Endodermal cell (in vitro differentiated cells): ENCODE measurements around the gene PFDN2. TPM values are rescaled to one million over a fixed set of nuclear protein-coding genes. Genes with fewer than 3 reads are reported as not detected.

Experiments used
- DNase-seq: peaks from one replicate; pipeline ENCODE4 v3.0.0-alpha.2; 2017
- H3K27ac ChIP-seq: 2 replicates; pipeline ENCODE4 v1.5.1; 2013; ENCODE audit warnings: mild to moderate bottlenecking, low read depth, low read length, moderate library complexity
- H3K27me3 ChIP-seq: 2 replicates; pipeline ENCODE4 v1.6.1; 2013; ENCODE audit warnings: mild to moderate bottlenecking, low read length, moderate library complexity; ENCODE audit not compliant: insufficient read depth, control insufficient read depth, poor library complexity, severe bottlenecking
- H3K36me3 ChIP-seq: 2 replicates; pipeline ENCODE4 v1.7.0; 2013; ENCODE audit warnings: mild to moderate bottlenecking, low read length, moderate library complexity; ENCODE audit not compliant: control insufficient read depth, insufficient read depth
- H3K4me1 ChIP-seq: one replicate; pipeline ENCODE4 v1.7.0; 2013; ENCODE audit warnings: low read length; ENCODE audit not compliant: control insufficient read depth, insufficient read depth
- H3K4me3 ChIP-seq: 2 replicates; pipeline ENCODE4 v1.5.1; 2013; ENCODE audit warnings: mild to moderate bottlenecking, low read length, moderate library complexity
- H3K9ac ChIP-seq: 2 replicates; pipeline ENCODE4 v1.6.1; 2013; ENCODE audit warnings: mild to moderate bottlenecking, low read length, moderate library complexity; ENCODE audit not compliant: poor library complexity, severe bottlenecking; ENCODE audit errors: extremely low read depth
- H3K9me3 ChIP-seq: 2 replicates; pipeline ENCODE4 v1.6.1; 2013; ENCODE audit warnings: mild to moderate bottlenecking, low read length, moderate library complexity; ENCODE audit not compliant: control insufficient read depth
- H3K27ac Mint-ChIP-seq: 2 replicates; pipeline ENCODE4 v1.8.0; 2020; ENCODE audit warnings: mixed read lengths
- H3K27me3 Mint-ChIP-seq: 2 replicates; pipeline ENCODE4 v1.8.0; 2021; ENCODE audit warnings: mild to moderate bottlenecking, mixed read lengths; ENCODE audit not compliant: insufficient read depth
- H3K36me3 Mint-ChIP-seq: 2 replicates; pipeline ENCODE4 v1.8.0; 2020; ENCODE audit warnings: low read depth, mixed read lengths
- H3K4me1 Mint-ChIP-seq: 2 replicates; pipeline ENCODE4 v1.8.0; 2020; ENCODE audit warnings: mixed read lengths
- H3K4me3 Mint-ChIP-seq: 2 replicates; pipeline ENCODE4 v1.8.0; 2020; ENCODE audit warnings: mild to moderate bottlenecking, moderate library complexity, mixed read lengths
- H3K9me3 Mint-ChIP-seq: 2 replicates; pipeline ENCODE4 v1.8.0; 2020; ENCODE audit warnings: mild to moderate bottlenecking, mixed read lengths
- CTCF ChIP-seq: fragments of 200-600 bp; sonication (generic); conservative IDR thresholded peaks from 2 replicates; pipeline ENCODE4 v1.5.0; 2021; ENCODE audit warnings: antibody characterized with exemption, mild to moderate bottlenecking
- WGBS, 2 experiments: methylation state at CpG; one replicate each; pipeline versions ENCODE4 v1.1.5 to v1.1.7; 2013; ENCODE audit warnings: missing lambda C conversion rate in 2 of 2, mixed read lengths in 1 of 2; ENCODE audit not compliant: insufficient coverage in 1 of 2, insufficient read length in 1 of 2; 5-methylcytosine and 5-hydroxymethylcytosine counted together
- total RNA-seq, 2 donors: library from RNA; stranded (reverse); fragmentation: NEBNext Ultra II Directional in 1 of 2; extraction: Animal tissue kit (Norgen Biotek cat#: 25700) in 1 of 2; gene quantifications; 2 replicates in 1 of 2; 3 replicates in 1 of 2; pipeline ENCODE4 v1.2.1, GENCODE V29; 2021

The PFDN2 gene
- total RNA-seq, 2 donors from 2014 or later, result 62.9 to 95.7 TPM

DNA sequence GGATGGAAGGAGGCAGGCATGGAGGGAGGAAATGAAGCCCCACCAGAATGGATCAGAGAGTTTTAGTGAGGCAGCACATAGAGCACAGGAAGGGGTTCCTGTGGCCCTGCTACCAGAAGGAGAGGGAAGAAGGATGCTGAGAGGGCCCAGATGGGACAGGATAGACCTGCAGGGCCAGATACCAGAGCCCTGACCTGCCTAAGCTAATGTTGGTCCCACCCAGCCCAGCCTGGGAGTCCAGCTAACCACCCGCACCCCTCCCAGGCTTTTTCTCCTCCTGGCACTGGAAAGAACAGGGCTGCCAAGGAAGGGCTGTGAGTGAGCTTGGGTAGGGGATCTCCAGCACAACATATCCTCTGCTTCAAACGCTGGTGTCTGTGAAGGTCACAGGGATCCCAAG, 35.4 kb downstream of the PFDN2 start:
- H3K27ac Mint-ChIP-seq, result no peak overlapping the region
- H3K9me3 ChIP-seq, result no peaks in the 10 kb centered on the region
- H3K9me3 Mint-ChIP-seq, result no peaks in the 10 kb centered on the region
- TF ChIP-seq CTCF, result no peak
- H3K27me3 Mint-ChIP-seq, result peaks cover 6% of the 10 kb centered on the region
- no peaks in the 10 kb centered on the region for H3K36me3 Mint-ChIP-seq
- no peak overlapping the region for H3K4me3 ChIP-seq
- no peaks in the 10 kb centered on the region for H3K27me3 ChIP-seq
- peaks cover 30% of the 10 kb centered on the region for H3K4me1 Mint-ChIP-seq
- no peak overlapping the region for H3K27ac ChIP-seq
- DNase-seq, result no peak
- H3K36me3 ChIP-seq, result no peaks in the 10 kb centered on the region
- H3K4me1 ChIP-seq, result peaks cover 6% of the 10 kb centered on the region
- H3K9ac ChIP-seq, result no peak overlapping the region
- no peak overlapping the region for H3K4me3 Mint-ChIP-seq
- 95 to 100% methylated on average over 1 to 2 of the region's 2 CpGs for WGBS, 2 experiments

DNA sequence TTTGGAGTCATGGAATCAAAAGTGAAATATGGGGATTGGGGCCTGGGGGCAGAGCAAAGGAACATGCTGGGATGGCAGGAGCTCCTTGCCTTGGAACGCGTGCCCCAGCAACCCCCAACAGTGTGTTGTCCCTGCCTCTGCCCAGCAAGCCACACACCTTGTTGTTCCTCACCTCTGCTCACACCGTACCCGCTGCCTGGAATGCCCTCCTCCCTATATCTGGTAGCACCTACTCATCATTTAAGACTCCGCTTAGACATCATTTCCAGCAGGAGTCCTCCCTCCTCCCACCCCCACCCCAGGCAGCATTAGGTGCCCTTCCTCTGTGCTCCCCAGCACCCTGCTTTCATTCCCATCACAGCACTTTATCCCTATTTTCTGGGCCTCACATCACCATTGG, 36.3 kb downstream of the PFDN2 start:
- 53 to 77% methylated on average over 3 to 5 of the region's 5 CpGs for WGBS, 2 experiments
- H3K4me1 ChIP-seq, result peaks cover 6% of the 10 kb centered on the region
- no peaks in the 10 kb centered on the region for H3K9me3 ChIP-seq
- Mint-ChIP-seq H3K36me3 (no peaks in the 10 kb centered on the region), H3K27ac (no peak overlapping the region), H3K4me1 (peaks cover 30% of the 10 kb centered on the region), H3K9me3 (no peaks in the 10 kb centered on the region), H3K4me3 (no peak overlapping the region), H3K27me3 (peaks cover 3% of the 10 kb centered on the region)
- H3K4me3 ChIP-seq, result no peak overlapping the region
- no peak for DNase-seq
- no peak for TF ChIP-seq CTCF
- H3K27ac ChIP-seq, result no peak overlapping the region
- H3K9ac ChIP-seq, result no peak overlapping the region
- no peaks in the 10 kb centered on the region for H3K36me3 ChIP-seq
- no peaks in the 10 kb centered on the region for H3K27me3 ChIP-seq

DNA sequence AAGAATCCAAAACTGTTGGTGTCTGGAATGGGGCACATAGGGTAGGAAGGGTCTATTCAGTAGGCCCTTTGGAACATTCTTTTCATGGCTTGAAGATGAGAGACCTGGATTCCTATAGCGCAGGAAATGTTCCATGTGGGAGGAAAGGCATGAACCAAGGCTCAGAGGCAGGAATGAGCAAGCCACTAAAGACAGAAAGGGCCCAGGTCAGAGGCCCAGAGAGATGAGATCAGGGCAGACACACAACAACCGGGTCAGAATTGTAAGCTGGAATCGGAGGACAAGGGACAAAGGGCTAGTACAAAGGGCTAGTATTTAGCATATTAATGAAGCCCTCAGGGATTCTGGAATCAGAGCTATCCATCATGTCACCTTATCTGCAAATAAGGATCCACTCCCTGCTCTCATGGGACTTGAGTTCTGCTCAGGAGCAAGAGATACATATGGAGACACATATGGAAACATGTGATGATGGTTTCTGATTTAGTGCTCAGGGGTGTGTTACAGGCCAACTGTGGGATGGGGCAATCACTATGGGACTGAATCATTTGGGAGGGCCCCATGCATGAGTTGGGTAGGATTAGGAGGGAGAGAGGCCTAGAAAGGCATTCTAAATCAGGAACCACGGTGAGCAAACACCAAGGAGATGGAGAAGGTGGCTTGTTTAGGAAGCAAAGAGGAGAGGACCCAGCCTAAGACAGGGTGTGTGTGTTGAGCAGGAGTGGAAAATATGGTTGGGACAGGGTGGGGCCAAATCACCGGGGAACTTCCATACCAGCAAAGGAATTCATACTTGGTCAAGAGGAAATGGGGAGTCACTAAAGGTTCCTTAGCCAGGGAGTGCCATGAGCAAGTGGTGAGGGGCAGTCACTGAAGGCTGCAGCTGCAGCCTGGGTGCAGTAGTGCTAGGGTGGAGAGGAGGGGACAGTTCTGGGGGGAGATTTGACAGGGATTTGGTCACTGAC, 37.1 kb downstream of the PFDN2 start:
- Mint-ChIP-seq H3K4me1 (peaks cover 23% of the 10 kb centered on the region), H3K4me3 (no peak overlapping the region), H3K27me3 (peaks cover 3% of the 10 kb centered on the region), H3K27ac (no peak overlapping the region), H3K36me3 (no peaks in the 10 kb centered on the region), H3K9me3 (no peaks in the 10 kb centered on the region)
- Histone ChIP-seq H3K27me3 (no peaks in the 10 kb centered on the region), H3K4me1 (peaks cover 6% of the 10 kb centered on the region), H3K9ac (no peak overlapping the region), H3K27ac (peak overlapping the region; percentile 67), H3K4me3 (no peak overlapping the region), H3K36me3 (no peaks in the 10 kb centered on the region), H3K9me3 (no peaks in the 10 kb centered on the region)
- no peak for TF ChIP-seq CTCF
- DNase-seq, result no peak
- 72 to 84% methylated on average over 5 of the region's 5 CpGs for WGBS, 2 experiments
